ENCODE measurements around the gene DEFB114. TPM values are rescaled to one million over a fixed set of nuclear protein-coding genes. Genes with fewer than 3 reads are reported as not detected.

The DEFB114 gene
- polyA plus RNA-seq, 2 of the 4 experiments (the other 2 are of a cell fraction), result not detected

DNA sequence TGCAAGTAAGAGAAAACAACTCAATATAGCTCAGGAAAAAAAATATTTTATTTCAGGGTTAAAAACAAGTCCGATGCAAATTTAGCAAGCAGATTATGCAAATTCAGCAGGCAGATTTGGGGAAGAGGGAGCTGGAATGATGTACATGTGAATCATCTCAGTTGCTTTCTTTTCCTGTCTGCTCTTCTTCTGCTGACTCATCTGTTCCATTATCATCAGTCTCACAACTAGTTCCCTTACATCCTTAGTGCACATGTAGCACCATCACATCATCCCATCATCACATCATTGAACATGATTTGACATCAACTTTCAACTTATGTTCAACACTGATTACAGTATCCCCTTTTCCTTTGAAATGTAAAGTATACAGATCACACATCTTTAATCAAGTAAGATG is 16.9 kb upstream of the DEFB114 start:
- ATAC-seq, result no peak
- POLR2A ChIA-PET, result no interaction called here
- no peak overlapping the region for H3K4me2 ChIP-seq

DNA sequence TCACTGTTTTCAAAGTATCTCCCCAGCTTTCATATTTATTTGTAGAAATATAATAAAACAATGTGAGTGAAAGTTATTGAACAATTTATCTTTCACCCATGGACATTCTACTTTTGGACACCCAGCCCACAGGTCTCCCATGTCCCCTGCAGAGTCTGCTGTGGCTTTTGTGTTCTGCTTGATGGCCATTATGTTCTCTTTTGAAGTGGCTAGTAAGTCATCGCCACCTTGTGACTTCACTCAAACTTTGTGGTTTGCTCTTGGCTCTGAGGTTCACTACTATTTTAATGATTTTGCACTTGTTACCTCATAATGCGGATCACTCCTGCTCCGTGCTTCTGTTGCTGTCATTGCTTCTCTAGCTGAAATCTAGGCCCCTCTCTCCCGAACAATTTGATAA is 15.6 kb upstream of the DEFB114 start:
- DNase-seq (ENCODE audit: low read depth in 1 of 2, low spot score in 1 of 2) (no peak), ATAC-seq (no peak), FAIRE-seq (no peak)
- no peak overlapping the region for H3K27ac ChIP-seq
- ChIA-PET POLR2A (no interaction called here), CTCF (no interaction called here)
- H3K4me1 ChIP-seq, result no peaks in the 10 kb centered on the region
- H3K9me3 ChIP-seq, result no peaks in the 10 kb centered on the region
- no peak overlapping the region for H3K4me2 ChIP-seq
- TF ChIP-seq JUN (IDR thresholded peaks at IDR 0.05) (no peak), FOXS1 (CRISPR knock-in tag; IDR thresholded peaks at IDR 0.05) (no peak), ZC3H11A (IDR thresholded peaks at IDR 0.05) (no peak), NPAS2 (CRISPR knock-in tag; IDR thresholded peaks at IDR 0.05; ENCODE audit: borderline replicate concordance) (no peak), CHD4 (IDR thresholded peaks at IDR 0.05; ENCODE audit: borderline replicate concordance) (no peak)
- TF ChIP-seq, protein P1, sequence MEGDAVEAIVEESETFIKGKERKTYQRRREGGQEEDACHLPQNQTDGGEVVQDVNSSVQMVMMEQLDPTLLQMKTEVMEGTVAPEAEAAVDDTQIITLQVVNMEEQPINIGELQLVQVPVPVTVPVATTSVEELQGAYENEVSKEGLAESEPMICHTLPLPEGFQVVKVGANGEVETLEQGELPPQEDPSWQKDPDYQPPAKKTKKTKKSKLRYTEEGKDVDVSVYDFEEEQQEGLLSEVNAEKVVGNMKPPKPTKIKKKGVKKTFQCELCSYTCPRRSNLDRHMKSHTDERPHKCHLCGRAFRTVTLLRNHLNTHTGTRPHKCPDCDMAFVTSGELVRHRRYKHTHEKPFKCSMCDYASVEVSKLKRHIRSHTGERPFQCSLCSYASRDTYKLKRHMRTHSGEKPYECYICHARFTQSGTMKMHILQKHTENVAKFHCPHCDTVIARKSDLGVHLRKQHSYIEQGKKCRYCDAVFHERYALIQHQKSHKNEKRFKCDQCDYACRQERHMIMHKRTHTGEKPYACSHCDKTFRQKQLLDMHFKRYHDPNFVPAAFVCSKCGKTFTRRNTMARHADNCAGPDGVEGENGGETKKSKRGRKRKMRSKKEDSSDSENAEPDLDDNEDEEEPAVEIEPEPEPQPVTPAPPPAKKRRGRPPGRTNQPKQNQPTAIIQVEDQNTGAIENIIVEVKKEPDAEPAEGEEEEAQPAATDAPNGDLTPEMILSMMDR (IDR thresholded peaks at IDR 0.05), result no peak
- TF ChIP-seq, protein P2, sequence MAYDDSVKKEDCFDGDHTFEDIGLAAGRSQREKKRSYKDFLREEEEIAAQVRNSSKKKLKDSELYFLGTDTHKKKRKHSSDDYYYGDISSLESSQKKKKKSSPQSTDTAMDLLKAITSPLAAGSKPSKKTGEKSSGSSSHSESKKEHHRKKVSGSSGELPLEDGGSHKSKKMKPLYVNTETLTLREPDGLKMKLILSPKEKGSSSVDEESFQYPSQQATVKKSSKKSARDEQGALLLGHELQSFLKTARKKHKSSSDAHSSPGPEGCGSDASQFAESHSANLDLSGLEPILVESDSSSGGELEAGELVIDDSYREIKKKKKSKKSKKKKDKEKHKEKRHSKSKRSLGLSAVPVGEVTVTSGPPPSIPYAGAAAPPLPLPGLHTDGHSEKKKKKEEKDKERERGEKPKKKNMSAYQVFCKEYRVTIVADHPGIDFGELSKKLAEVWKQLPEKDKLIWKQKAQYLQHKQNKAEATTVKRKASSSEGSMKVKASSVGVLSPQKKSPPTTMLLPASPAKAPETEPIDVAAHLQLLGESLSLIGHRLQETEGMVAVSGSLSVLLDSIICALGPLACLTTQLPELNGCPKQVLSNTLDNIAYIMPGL (CRISPR knock-in tag; IDR thresholded peaks at IDR 0.05; ENCODE audit: borderline replicate concordance), result no peak
- H3K4me3 ChIP-seq, result no peak overlapping the region
- 64% methylated on average over 4 of the region's 4 CpGs for WGBS (ENCODE audit: missing lambda C conversion rate)

More for the DNA sequence above, 16.9 kb upstream of the DEFB114 start:
- no peaks in the 10 kb centered on the region for H3K9me3 ChIP-seq
- H3K27ac ChIP-seq, result no peak overlapping the region
- no peak for TF ChIP-seq FOSB (CRISPR knock-in tag; IDR thresholded peaks at IDR 0.05)
- TF ChIP-seq MAFK (IDR thresholded peaks at IDR 0.05; ENCODE audit: partially characterized antibody), result peak; percentile 51
- 0% methylated on average over 1 of the region's 1 CpG for WGBS (ENCODE audit: missing lambda C conversion rate)
- H3K4me1 ChIP-seq, result no peaks in the 10 kb centered on the region
- peak in 1 of 2 experiments; percentile 1 for DNase-seq (ENCODE audit: low read depth in 1 of 2, low spot score in 1 of 2)
- no peak for FAIRE-seq
- no peak overlapping the region for H3K4me3 ChIP-seq
- CTCF ChIA-PET, result no interaction called here

DNA sequence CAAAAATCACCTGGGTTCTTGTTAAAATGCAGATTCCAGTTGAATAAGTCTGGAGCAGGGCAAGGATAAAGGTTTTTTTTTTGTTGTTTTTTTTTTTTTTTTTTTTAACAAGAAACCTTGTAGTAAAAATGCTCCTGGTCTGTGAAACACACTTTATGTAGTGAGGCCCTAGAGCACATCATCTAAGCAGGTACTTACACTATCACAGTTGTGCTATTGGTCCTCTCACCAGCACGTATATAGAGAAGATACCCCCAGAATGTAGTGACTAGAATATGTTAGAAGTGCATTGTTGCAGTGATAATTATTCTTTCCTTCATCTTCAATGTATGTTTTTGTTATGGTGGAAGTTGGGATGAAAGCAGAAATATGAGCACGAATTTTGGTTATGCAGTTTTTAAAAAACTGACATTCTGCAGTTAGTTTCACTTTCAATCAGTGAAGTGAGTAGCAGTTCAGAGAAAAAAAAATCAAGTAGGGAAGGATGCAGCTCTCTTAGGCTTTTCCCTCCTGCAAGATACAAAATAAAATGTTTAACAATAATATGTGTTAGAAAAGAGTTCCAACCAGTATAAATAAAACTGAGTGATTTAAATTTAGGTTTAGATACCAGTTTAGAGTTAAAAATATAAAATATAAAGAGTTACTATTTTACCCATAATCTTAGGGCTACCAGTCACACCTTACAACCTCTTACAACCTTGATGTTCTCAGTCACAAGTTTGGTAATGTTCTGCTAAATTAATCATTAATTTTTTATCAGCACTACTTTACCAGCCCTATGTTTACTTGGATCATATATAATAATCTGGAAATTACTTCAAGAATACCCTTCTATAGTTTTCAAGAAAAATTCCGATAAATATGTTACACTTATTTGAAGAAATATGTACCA is 14.6 kb upstream of the DEFB114 start:
- H3K9me3 ChIP-seq, result no peaks in the 10 kb centered on the region
- H3K4me3 ChIP-seq, result no peak overlapping the region
- no peak overlapping the region for H3K27ac ChIP-seq
- ChIA-PET POLR2A (no interaction called here), CTCF (no interaction called here)
- TF ChIP-seq JUN (IDR thresholded peaks at IDR 0.05) (no peak), MAFK (IDR thresholded peaks at IDR 0.05; ENCODE audit: partially characterized antibody) (no peak), NPAS2 (CRISPR knock-in tag; IDR thresholded peaks at IDR 0.05; ENCODE audit: borderline replicate concordance) (no peak), MAZ (IDR thresholded peaks at IDR 0.05; ENCODE audit: borderline replicate concordance, low read depth, low read length) (no peak), ZC3H11A (IDR thresholded peaks at IDR 0.05) (no peak), TFCP2L1 (CRISPR knock-in tag; IDR thresholded peaks at IDR 0.05) (no peak), HEYL (CRISPR knock-in tag; IDR thresholded peaks at IDR 0.05) (no peak), EHMT2 (IDR thresholded peaks at IDR 0.05; ENCODE audit: low read depth) (no peak)
- no peaks in the 10 kb centered on the region for H3K4me1 ChIP-seq
- ATAC-seq, result no peak
- H3K4me2 ChIP-seq, result peak overlapping the region; percentile 26; the same call in 2 of the 3 replicates
- DNase-seq (ENCODE audit: low read depth in 1 of 2, low spot score in 1 of 2), result no peak
- 12% methylated on average over 3 of the region's 3 CpGs for WGBS (ENCODE audit: missing lambda C conversion rate)
- FAIRE-seq, result no peak

DNA sequence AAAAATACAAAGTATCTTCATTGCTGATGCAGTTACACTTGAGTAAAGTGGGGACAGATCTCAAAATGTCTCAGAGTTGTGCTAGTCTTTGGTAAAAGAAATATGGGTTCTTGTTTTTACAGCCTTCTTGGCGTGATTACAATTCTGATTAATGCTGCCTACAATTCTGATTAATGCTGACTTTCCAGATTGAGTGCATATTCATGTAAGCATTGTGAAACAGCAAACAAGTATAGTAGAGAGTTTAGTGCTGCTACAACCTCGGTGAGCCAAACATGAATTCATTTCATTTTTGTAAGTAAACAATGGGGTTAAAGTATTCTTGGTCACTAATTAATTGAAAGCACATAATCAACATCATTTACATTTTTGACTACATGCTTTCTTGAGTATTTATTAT is 5.6 kb upstream of the DEFB114 start, which contains the start of gene DEFB113:
Gene DEFB113 (minus strand): TSS at position 21 of the 400 bp plus-strand sequence. CDS start 0 bp downstream, at position 21.
- ChIA-PET CTCF (no interaction called here), POLR2A (no interaction called here)
- FAIRE-seq (no peak), ATAC-seq (no peak), DNase-seq (ENCODE audit: low read depth in 1 of 2, low spot score in 1 of 2) (no peak)
- 4% methylated on average over 2 of the region's 2 CpGs for WGBS (ENCODE audit: missing lambda C conversion rate)
- TF ChIP-seq, protein P3, sequence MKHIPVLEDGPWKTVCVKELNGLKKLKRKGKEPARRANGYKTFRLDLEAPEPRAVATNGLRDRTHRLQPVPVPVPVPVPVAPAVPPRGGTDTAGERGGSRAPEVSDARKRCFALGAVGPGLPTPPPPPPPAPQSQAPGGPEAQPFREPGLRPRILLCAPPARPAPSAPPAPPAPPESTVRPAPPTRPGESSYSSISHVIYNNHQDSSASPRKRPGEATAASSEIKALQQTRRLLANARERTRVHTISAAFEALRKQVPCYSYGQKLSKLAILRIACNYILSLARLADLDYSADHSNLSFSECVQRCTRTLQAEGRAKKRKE (CRISPR knock-in tag; IDR thresholded peaks at IDR 0.05; ENCODE audit: low read depth), result no peak
- TF ChIP-seq TFCP2L1 (CRISPR knock-in tag; IDR thresholded peaks at IDR 0.05), result no peak
- TF ChIP-seq POLR2A (IDR thresholded peaks at IDR 0.05; ENCODE audit: low read length), result no peak
- TF ChIP-seq EP300 (IDR thresholded peaks at IDR 0.05), result no peak
- TF ChIP-seq, protein P4, sequence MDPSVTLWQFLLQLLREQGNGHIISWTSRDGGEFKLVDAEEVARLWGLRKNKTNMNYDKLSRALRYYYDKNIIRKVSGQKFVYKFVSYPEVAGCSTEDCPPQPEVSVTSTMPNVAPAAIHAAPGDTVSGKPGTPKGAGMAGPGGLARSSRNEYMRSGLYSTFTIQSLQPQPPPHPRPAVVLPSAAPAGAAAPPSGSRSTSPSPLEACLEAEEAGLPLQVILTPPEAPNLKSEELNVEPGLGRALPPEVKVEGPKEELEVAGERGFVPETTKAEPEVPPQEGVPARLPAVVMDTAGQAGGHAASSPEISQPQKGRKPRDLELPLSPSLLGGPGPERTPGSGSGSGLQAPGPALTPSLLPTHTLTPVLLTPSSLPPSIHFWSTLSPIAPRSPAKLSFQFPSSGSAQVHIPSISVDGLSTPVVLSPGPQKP (IDR thresholded peaks at IDR 0.05; ENCODE audit: low read depth, low read length), result no peak
- no peak for TF ChIP-seq KDM1A (IDR thresholded peaks at IDR 0.05; ENCODE audit: low read depth)
- TF ChIP-seq POLR2AphosphoS2 (conservative IDR thresholded peaks at IDR 0.05; ENCODE audit: low read length), result no peak
- no peak for TF ChIP-seq RNF2 (IDR thresholded peaks at IDR 0.05; ENCODE audit: borderline replicate concordance, low read depth)
- TF ChIP-seq, protein P5, sequence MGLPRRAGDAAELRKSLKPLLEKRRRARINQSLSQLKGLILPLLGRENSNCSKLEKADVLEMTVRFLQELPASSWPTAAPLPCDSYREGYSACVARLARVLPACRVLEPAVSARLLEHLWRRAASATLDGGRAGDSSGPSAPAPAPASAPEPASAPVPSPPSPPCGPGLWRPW (IDR thresholded peaks at IDR 0.05), result no peak
- H3K4me2 ChIP-seq, result no peak within 1 kb of the TSS
- no peak within 1 kb of the TSS for H3K27ac ChIP-seq
- H3K4me1 ChIP-seq, result no peaks in the 10 kb centered on the region
- H3K9me3 ChIP-seq, result no peaks in the 10 kb centered on the region
- H3K4me3 ChIP-seq, result no peak within 1 kb of the TSS
